H9 (cell line): ENCODE data around the gene DTNA. TPM values are rescaled to one million over a fixed set of nuclear protein-coding genes. Genes with fewer than 3 reads are reported as not detected.

Experiments used
- DNase-seq: peaks from one replicate; pipeline ENCODE4 v3.0.0-alpha.2; 2017
- H2AFZ ChIP-seq: one replicate; pipeline ENCODE4 v1.6.1; 2013; ENCODE audit warnings: mild to moderate bottlenecking, low read length, control low read depth, moderate library complexity
- H2AK5ac ChIP-seq: 2 replicates; pipeline ENCODE4 v1.6.1; 2013; ENCODE audit warnings: low read length, control low read depth, mixed read lengths; ENCODE audit not compliant: insufficient read length
- H2BK120ac ChIP-seq: one replicate; pipeline ENCODE4 v1.6.1; 2013; ENCODE audit warnings: low read depth, mild to moderate bottlenecking, low read length, control low read depth, inconsistent platforms; ENCODE audit not compliant: poor library complexity, severe bottlenecking
- H2BK12ac ChIP-seq: 2 replicates; pipeline ENCODE4 v1.6.1; 2013; ENCODE audit warnings: low read length, control low read depth, mixed read lengths, low read depth; ENCODE audit not compliant: insufficient read length
- H2BK15ac ChIP-seq: 2 replicates; pipeline ENCODE4 v1.6.1; 2013; ENCODE audit warnings: low read depth, low read length, control low read depth
- H2BK20ac ChIP-seq: one replicate; pipeline ENCODE4 v1.6.1; 2013; ENCODE audit warnings: low read depth, mild to moderate bottlenecking, low read length, control low read depth, inconsistent platforms; ENCODE audit not compliant: poor library complexity, severe bottlenecking
- H2BK5ac ChIP-seq: 2 replicates; pipeline ENCODE4 v1.6.1; 2013; ENCODE audit warnings: low read length, control low read depth, mixed read lengths; ENCODE audit not compliant: insufficient read length
- H3K14ac ChIP-seq: 2 replicates; pipeline ENCODE4 v1.6.1; 2013; ENCODE audit warnings: low read length, control low read depth; ENCODE audit not compliant: insufficient read depth
- H3K18ac ChIP-seq: 2 replicates; pipeline ENCODE4 v1.6.1; 2013; ENCODE audit warnings: low read depth, mild to moderate bottlenecking, mixed read lengths, low read length, control low read depth; ENCODE audit not compliant: insufficient read length
- H3K23ac ChIP-seq: 2 replicates; pipeline ENCODE4 v1.6.1; 2013; ENCODE audit warnings: low read length, control low read depth, mixed read lengths, low read depth; ENCODE audit not compliant: insufficient read length
- H3K23me2 ChIP-seq: 2 replicates; pipeline ENCODE4 v1.6.1; 2013; ENCODE audit warnings: low read depth, mild to moderate bottlenecking, mixed read lengths, low read length, control low read depth; ENCODE audit not compliant: insufficient read length, poor library complexity, severe bottlenecking
- H3K27ac ChIP-seq: 2 replicates; pipeline ENCODE4 v1.5.1; 2013; ENCODE audit warnings: low read length, control low read depth, mixed read lengths, low read depth; ENCODE audit not compliant: insufficient read length
- H3K27me3 ChIP-seq: 2 replicates; pipeline ENCODE4 v1.6.1; 2013; ENCODE audit warnings: low read length, control low read depth, inconsistent platforms; ENCODE audit not compliant: insufficient read depth
- H3K4ac ChIP-seq: 2 replicates; pipeline ENCODE4 v1.6.1; 2013; ENCODE audit warnings: low read depth, mild to moderate bottlenecking, control low read depth, inconsistent platforms, low read length, moderate library complexity
- H3K4me1 ChIP-seq: 2 replicates; pipeline ENCODE4 v1.6.1; 2013; ENCODE audit warnings: low read length, control low read depth, inconsistent platforms; ENCODE audit not compliant: insufficient read depth
- H3K4me2 ChIP-seq: 2 replicates; pipeline ENCODE4 v1.6.1; 2013; ENCODE audit warnings: low read length, control low read depth, mixed read lengths; ENCODE audit not compliant: insufficient read length, insufficient read depth
- H3K56ac ChIP-seq: 2 replicates; pipeline ENCODE4 v1.6.1; 2013; ENCODE audit warnings: low read depth, mild to moderate bottlenecking, mixed read lengths, low read length, control low read depth; ENCODE audit not compliant: insufficient read length
- H3K79me1 ChIP-seq: 2 replicates; pipeline ENCODE4 v1.6.1; 2013; ENCODE audit warnings: low read depth, mild to moderate bottlenecking, moderate library complexity, low read length, control low read depth, inconsistent platforms; ENCODE audit not compliant: insufficient read depth, poor library complexity, severe bottlenecking
- H3K79me2 ChIP-seq: 2 replicates; pipeline ENCODE4 v1.6.1; 2013; ENCODE audit warnings: low read length, control low read depth, inconsistent platforms; ENCODE audit not compliant: insufficient read depth
- H3K9ac ChIP-seq: 2 replicates; pipeline ENCODE4 v1.6.1; 2013; ENCODE audit warnings: low read length, control low read depth, mixed read lengths; ENCODE audit not compliant: insufficient read length; ENCODE audit errors: extremely low read depth
- H3K9me3 ChIP-seq: one replicate; pipeline ENCODE4 v1.6.1; 2013; ENCODE audit warnings: low read depth, low read length, inconsistent platforms; ENCODE audit not compliant: control insufficient read depth
- H3T11ph ChIP-seq: one replicate; pipeline ENCODE4 v1.6.1; 2013; ENCODE audit warnings: mild to moderate bottlenecking, low read length, control low read depth, inconsistent platforms
- H4K20me1 ChIP-seq: one replicate; pipeline ENCODE4 v1.6.1; 2013; ENCODE audit not compliant: control insufficient read depth, insufficient read length, insufficient read depth
- H4K5ac ChIP-seq: 2 replicates; pipeline ENCODE4 v1.6.1; 2013; ENCODE audit warnings: low read depth, mild to moderate bottlenecking, mixed read lengths, low read length, control low read depth; ENCODE audit not compliant: insufficient read length
- H4K8ac ChIP-seq: replicated peaks from 2 replicates; pipeline ENCODE4 v1.6.1; 2013; ENCODE audit warnings: low read length, control low read depth, mixed read lengths, low read depth; ENCODE audit not compliant: insufficient read length
- H4K91ac ChIP-seq: 2 replicates; pipeline ENCODE4 v1.6.1; 2013; ENCODE audit warnings: low read depth, mild to moderate bottlenecking, moderate library complexity, mixed read lengths, low read length, control low read depth; ENCODE audit not compliant: insufficient read length
- H3K27ac Mint-ChIP-seq, 3 experiments: 2 replicates in 2 of 3; 3 replicates in 1 of 3; pipeline ENCODE4 v1.8.0; 2020 to 2021; ENCODE audit warnings: mixed read lengths in 3 of 3, mild to moderate bottlenecking in 1 of 3, moderate library complexity in 1 of 3
- H3K27me3 Mint-ChIP-seq: 2 replicates; pipeline ENCODE4 v1.8.0; 2021; ENCODE audit warnings: low read depth, mild to moderate bottlenecking, moderate library complexity, mixed read lengths
- H3K36me3 Mint-ChIP-seq, 3 experiments: 2 replicates in 2 of 3; 3 replicates in 1 of 3; pipeline ENCODE4 v1.8.0; 2020 to 2021; ENCODE audit warnings: low read depth in 3 of 3, mixed read lengths in 3 of 3; ENCODE audit not compliant: insufficient read depth in 1 of 3
- H3K4me1 Mint-ChIP-seq, 2 experiments: 2 replicates each; pipeline ENCODE4 v1.8.0; 2020; ENCODE audit warnings: mixed read lengths in 2 of 2
- H3K4me3 Mint-ChIP-seq, 2 experiments: 2 replicates in 1 of 2; 3 replicates in 1 of 2; pipeline ENCODE4 v1.8.0; 2020 to 2021; ENCODE audit warnings: mild to moderate bottlenecking in 2 of 2, mixed read lengths in 2 of 2, moderate library complexity in 1 of 2
- H3K9me3 Mint-ChIP-seq, 2 experiments: 2 replicates in 1 of 2; 3 replicates in 1 of 2; pipeline ENCODE4 v1.8.0; 2020; ENCODE audit warnings: mild to moderate bottlenecking in 2 of 2, mixed read lengths in 2 of 2, moderate library complexity in 1 of 2
- WGBS: extraction: QIAGEN DNeasy Blood & Tissue Kit; methylation state at CpG from one replicate; pipeline ENCODE4 v1.1.7; 2013; ENCODE audit warnings: missing lambda C conversion rate, low lambda C conversion rate, mixed read lengths; ENCODE audit not compliant: insufficient read length; ENCODE audit errors: extremely low coverage; 5-methylcytosine and 5-hydroxymethylcytosine counted together
- total RNA-seq: library from RNA; stranded (reverse); gene quantifications from 2 replicates; pipeline ENCODE4 v1.2.1, GENCODE V29; 2021
- TF ChIP-seq, protein P1 (sequence below): fragments of 200-600 bp; sonication (generic); conservative IDR thresholded peaks from 3 replicates; pipeline ENCODE4 v1.8.0; 2021; ENCODE audit warnings: antibody characterized with exemption, mild to moderate bottlenecking

Gene DTNA
- total RNA-seq, 1 experiment from 2014 or later = 25.5 TPM

DNA sequence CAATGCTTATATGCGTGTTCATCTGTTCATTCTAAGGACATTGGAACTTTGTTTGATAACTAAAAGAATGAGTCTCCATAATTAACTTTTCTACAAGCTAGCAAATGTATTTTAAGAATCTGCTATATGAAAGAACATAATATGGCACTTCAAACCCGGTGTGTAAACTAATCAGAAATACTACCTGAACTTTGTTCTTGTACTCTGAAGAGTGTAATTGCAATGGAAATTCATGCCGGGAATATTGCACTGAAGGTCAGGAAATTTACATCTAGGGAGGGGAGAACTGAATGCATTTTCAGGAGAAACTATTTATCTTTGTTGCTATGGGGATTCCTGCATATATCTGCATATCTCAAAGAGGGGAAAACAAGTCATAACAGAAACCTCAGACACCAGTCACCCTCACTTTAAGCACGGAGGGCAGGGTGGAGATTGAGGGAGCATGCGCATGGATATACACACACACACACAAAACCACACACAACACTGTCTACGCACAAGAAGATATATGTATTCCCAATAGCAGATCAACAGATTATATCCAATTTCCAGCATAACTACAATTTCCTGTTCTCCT, 76.2 kb downstream of the DTNA start:
- H2BK15ac ChIP-seq = no peak overlapping the region
- no CpG with 5 or more reads among the region's 6 CpGs for WGBS
- H2AK5ac ChIP-seq = no peak overlapping the region
- DNase-seq = no peak
- H3K36me3 Mint-ChIP-seq = no peaks in the 10 kb centered on the region
- no peak overlapping the region for H2BK12ac ChIP-seq
- no peak overlapping the region for H2BK20ac ChIP-seq
- H3K79me2 ChIP-seq = no peaks in the 10 kb centered on the region
- H3K56ac ChIP-seq = no peak overlapping the region
- H2BK5ac ChIP-seq = no peak overlapping the region
- H3K4ac ChIP-seq = no peak overlapping the region
- H3T11ph ChIP-seq = no peak overlapping the region
- TF ChIP-seq, protein P1, sequence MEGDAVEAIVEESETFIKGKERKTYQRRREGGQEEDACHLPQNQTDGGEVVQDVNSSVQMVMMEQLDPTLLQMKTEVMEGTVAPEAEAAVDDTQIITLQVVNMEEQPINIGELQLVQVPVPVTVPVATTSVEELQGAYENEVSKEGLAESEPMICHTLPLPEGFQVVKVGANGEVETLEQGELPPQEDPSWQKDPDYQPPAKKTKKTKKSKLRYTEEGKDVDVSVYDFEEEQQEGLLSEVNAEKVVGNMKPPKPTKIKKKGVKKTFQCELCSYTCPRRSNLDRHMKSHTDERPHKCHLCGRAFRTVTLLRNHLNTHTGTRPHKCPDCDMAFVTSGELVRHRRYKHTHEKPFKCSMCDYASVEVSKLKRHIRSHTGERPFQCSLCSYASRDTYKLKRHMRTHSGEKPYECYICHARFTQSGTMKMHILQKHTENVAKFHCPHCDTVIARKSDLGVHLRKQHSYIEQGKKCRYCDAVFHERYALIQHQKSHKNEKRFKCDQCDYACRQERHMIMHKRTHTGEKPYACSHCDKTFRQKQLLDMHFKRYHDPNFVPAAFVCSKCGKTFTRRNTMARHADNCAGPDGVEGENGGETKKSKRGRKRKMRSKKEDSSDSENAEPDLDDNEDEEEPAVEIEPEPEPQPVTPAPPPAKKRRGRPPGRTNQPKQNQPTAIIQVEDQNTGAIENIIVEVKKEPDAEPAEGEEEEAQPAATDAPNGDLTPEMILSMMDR = no peak
- H2BK120ac ChIP-seq = no peak overlapping the region
- H3K23me2 ChIP-seq = no peaks in the 10 kb centered on the region
- H4K20me1 ChIP-seq = no peaks in the 10 kb centered on the region
- no peak overlapping the region for H4K91ac ChIP-seq
- H3K27me3 ChIP-seq = no peaks in the 10 kb centered on the region
- no peaks in the 10 kb centered on the region for H3K9me3 Mint-ChIP-seq
- no peak overlapping the region for H3K4me3 Mint-ChIP-seq
- no peaks in the 10 kb centered on the region for H3K9me3 ChIP-seq
- no peak overlapping the region for H3K4me2 ChIP-seq
- H3K18ac ChIP-seq = no peak overlapping the region
- peaks cover 5 to 12% of the 10 kb centered on the region in 2 experiments for H3K4me1 Mint-ChIP-seq
- no peak overlapping the region for H3K27ac ChIP-seq
- H3K79me1 ChIP-seq = no peaks in the 10 kb centered on the region
- no peak overlapping the region for H3K23ac ChIP-seq
- no peak overlapping the region for H3K14ac ChIP-seq
- H2AFZ ChIP-seq = no peak overlapping the region
- H3K4me1 ChIP-seq = no peaks in the 10 kb centered on the region; the same call in 1 of the 2 replicates
- no peak overlapping the region for H4K8ac ChIP-seq
- H3K27me3 Mint-ChIP-seq = no peaks in the 10 kb centered on the region
- H3K9ac ChIP-seq = no peak overlapping the region
- peak overlapping the region in 2 of 3 experiments; percentile 22 to 49; a peak in 2 of 7 replicates for H3K27ac Mint-ChIP-seq
- no peak overlapping the region for H4K5ac ChIP-seq
